HEK293 (cell line): ENCODE measurements around the gene GHRH.

Source experiments
- CTCF ChIA-PET: fragments of 350-600 bp; formaldehyde crosslinking; extraction: SDS; loops from one replicate; lab custom pipeline; 2021; ENCODE audit warnings: antibody characterized with exemption; lab: Yijun Ruan, JAX
- POLR2A ChIA-PET: fragments of 300-600 bp; formaldehyde crosslinking; extraction: SDS; loops from one replicate; lab custom pipeline; 2020; ENCODE audit warnings: antibody characterized with exemption, inconsistent platforms; lab: Yijun Ruan, JAX
- H3K27ac ChIP-seq: fragments of 200-500 bp; sonication (Bioruptor generic); 2 replicates; pipeline ENCODE4 v1.5.1; 2014; ENCODE audit warnings: low read depth, low read length, control low read depth, inconsistent platforms; ENCODE audit errors: extremely low read depth
- H3K36me3 ChIP-seq, 2 experiments: fragments of 200-500 bp in 1 of 2; sonication (Bioruptor generic) in 1 of 2; 1 replicate in 1 of 2; 2 replicates in 1 of 2; pipeline ENCODE4 v1.5.1; 2014 to 2017; ENCODE audit warnings: inconsistent platforms in 2 of 2, low read length in 2 of 2; ENCODE audit not compliant: control insufficient read depth in 2 of 2, insufficient read depth in 1 of 2
- H3K4me1 ChIP-seq: fragments of 200-500 bp; sonication (Bioruptor generic); 2 replicates; pipeline ENCODE4 v1.5.1; 2014; ENCODE audit warnings: mild to moderate bottlenecking, low read length, inconsistent platforms; ENCODE audit not compliant: control insufficient read depth, insufficient read depth
- H3K4me3 ChIP-seq: 2 replicates; pipeline ENCODE4 v1.5.1; 2011; ENCODE audit warnings: low read depth, mild to moderate bottlenecking, control low read depth, low read length, moderate library complexity
- H3K9me3 ChIP-seq: fragments of 200-500 bp; sonication (Bioruptor generic); 2 replicates; pipeline ENCODE4 v1.5.1; 2014; ENCODE audit warnings: low read depth, low read length, inconsistent platforms; ENCODE audit not compliant: control insufficient read depth, insufficient read depth
- HIC1 ChIP-seq: fragments of 450-650 bp; formaldehyde crosslinking; IDR thresholded peaks from 2 replicates; pipeline ENCODE4 v1.5.1; 2016; ENCODE audit warnings: missing biosample characterization, missing genetic modification characterization
- MEIS1 ChIP-seq: sonication (generic); formaldehyde crosslinking; IDR thresholded peaks from 2 replicates; pipeline ENCODE4 v1.8.1; 2022; ENCODE audit warnings: missing genetic modification reagents, mild to moderate bottlenecking, borderline replicate concordance
- PRDM2 ChIP-seq: fragments of 450-650 bp; formaldehyde crosslinking; IDR thresholded peaks from 2 replicates; pipeline ENCODE4 v1.5.1; 2016; ENCODE audit warnings: missing biosample characterization, missing genetic modification characterization, borderline replicate concordance
- ZNF10 ChIP-seq: fragments of 450-650 bp; formaldehyde crosslinking; IDR thresholded peaks from 2 replicates; pipeline ENCODE4 v1.5.1; 2017; ENCODE audit warnings: missing biosample characterization, missing genetic modification characterization
- ZNF280C ChIP-seq: fragments of 450-650 bp; formaldehyde crosslinking; IDR thresholded peaks from 2 replicates; pipeline ENCODE4 v1.5.1; 2016; ENCODE audit warnings: missing biosample characterization, missing genetic modification characterization
- ZNF292 ChIP-seq: fragments of 450-650 bp; formaldehyde crosslinking; IDR thresholded peaks from 2 replicates; pipeline ENCODE4 v1.5.1; 2016; ENCODE audit warnings: low read depth, missing biosample characterization, missing genetic modification characterization, borderline replicate concordance
- ZNF302 ChIP-seq: fragments of 450-650 bp; formaldehyde crosslinking; IDR thresholded peaks from 2 replicates; pipeline ENCODE4 v1.5.1; 2016; ENCODE audit warnings: missing biosample characterization, missing genetic modification characterization, low read depth
- ZNF48 ChIP-seq: fragments of 450-650 bp; formaldehyde crosslinking; IDR thresholded peaks from 2 replicates; pipeline ENCODE4 v1.5.1; 2016; ENCODE audit warnings: missing biosample characterization, missing genetic modification characterization
- ZNF514 ChIP-seq: fragments of 450-650 bp; formaldehyde crosslinking; IDR thresholded peaks from 2 replicates; pipeline ENCODE4 v1.5.1; 2016; ENCODE audit warnings: missing biosample characterization, missing genetic modification characterization
- ZNF521 ChIP-seq: fragments of 450-650 bp; formaldehyde crosslinking; IDR thresholded peaks from 2 replicates; pipeline ENCODE4 v1.5.1; 2017; ENCODE audit warnings: missing biosample characterization, mild to moderate bottlenecking, missing genetic modification characterization
- ZNF544 ChIP-seq: fragments of 450-650 bp; formaldehyde crosslinking; IDR thresholded peaks from 2 replicates; pipeline ENCODE4 v1.5.0; 2017; ENCODE audit warnings: missing biosample characterization, missing genetic modification characterization
- ZNF561 ChIP-seq: fragments of 450-650 bp; IDR thresholded peaks from 2 replicates; pipeline ENCODE4 v1.5.1; 2018; ENCODE audit warnings: missing biosample characterization, missing genetic modification characterization, borderline replicate concordance
- ZNF610 ChIP-seq: fragments of 450-650 bp; formaldehyde crosslinking; IDR thresholded peaks from 2 replicates; pipeline ENCODE4 v1.5.1; 2016; ENCODE audit warnings: missing biosample characterization, missing genetic modification characterization, borderline replicate concordance
- ZNF677 ChIP-seq: fragments of 450-650 bp; IDR thresholded peaks from 2 replicates; pipeline ENCODE4 v1.5.0; 2018; ENCODE audit warnings: missing biosample characterization, mild to moderate bottlenecking, missing genetic modification characterization, moderate library complexity
- ZNF707 ChIP-seq: fragments of 450-650 bp; formaldehyde crosslinking; IDR thresholded peaks from 2 replicates; pipeline ENCODE4 v1.5.1; 2016; ENCODE audit warnings: missing biosample characterization, missing genetic modification characterization
- ZNF777 ChIP-seq: fragments of 450-650 bp; formaldehyde crosslinking; IDR thresholded peaks from 2 replicates; pipeline ENCODE4 v1.5.1; 2017; ENCODE audit warnings: missing biosample characterization, missing genetic modification characterization, borderline replicate concordance
- ZSCAN18 ChIP-seq: fragments of 450-650 bp; formaldehyde crosslinking; IDR thresholded peaks from 2 replicates; pipeline ENCODE4 v1.5.1; 2016; ENCODE audit warnings: missing biosample characterization, missing genetic modification characterization
- ZSCAN4 ChIP-seq: fragments of 450-650 bp; formaldehyde crosslinking; IDR thresholded peaks from 2 replicates; pipeline ENCODE4 v1.5.1; 2017; ENCODE audit warnings: missing biosample characterization, missing genetic modification characterization

Gene GHRH

GRCh38 chr20:37205794-37206193 is 55.8 kb downstream of the GHRH start (continued):
- no peak for TF ChIP-seq ZSCAN4 (tag by site-specific recombination)
- no peak for TF ChIP-seq ZNF561 (tag by site-specific recombination)
- no peak for TF ChIP-seq ZNF610 (tag by site-specific recombination)
- TF ChIP-seq ZNF677 (tag by site-specific recombination) = no peak

GRCh38 chr20:37205130-37205529 is 56.5 kb downstream of the GHRH start:
- H3K27ac ChIP-seq = no peak overlapping the region
- CTCF ChIA-PET = interaction anchor here (1.5 to 7.0 kb wide), 3 partner anchors 10 to 329 kb away, joined by 4 to 65 read pairs (median 14); no protein-coding TSS in a partner anchor
- H3K4me1 ChIP-seq = no peaks in the 10 kb centered on the region
- POLR2A ChIA-PET = no interaction called here
- TF ChIP-seq ZNF677 (tag by site-specific recombination) (no peak), HIC1 (tag by site-specific recombination) (no peak), ZNF10 (tag by site-specific recombination) (no peak), ZSCAN18 (tag by site-specific recombination) (no peak), ZNF777 (tag by site-specific recombination) (no peak)
- no peak overlapping the region for H3K4me3 ChIP-seq
- H3K9me3 ChIP-seq = no peaks in the 10 kb centered on the region
- peaks cover 53 to 92% of the 10 kb centered on the region in 2 experiments for H3K36me3 ChIP-seq

GRCh38 chr20:37204056-37204455 is 57.6 kb downstream of the GHRH start:
- no peaks in the 10 kb centered on the region for H3K4me1 ChIP-seq
- no peaks in the 10 kb centered on the region for H3K9me3 ChIP-seq
- no peak overlapping the region for H3K4me3 ChIP-seq
- ChIA-PET POLR2A (no interaction called here), CTCF (interaction anchor here (1.5 to 7.0 kb wide), 3 partner anchors 8 to 330 kb away, joined by 4 to 65 read pairs (median 14); no protein-coding TSS in a partner anchor)
- H3K36me3 ChIP-seq = peaks cover 51 to 87% of the 10 kb centered on the region in 2 experiments
- H3K27ac ChIP-seq = no peak overlapping the region
- TF ChIP-seq ZNF280C (no peak), ZNF292 (tag by site-specific recombination) (no peak), ZNF521 (tag by site-specific recombination) (no peak), ZNF544 (no peak), ZNF302 (no peak), MEIS1 (CRISPR knock-in tag) (no peak), ZNF48 (tag by site-specific recombination) (no peak), ZNF514 (tag by site-specific recombination) (no peak), ZNF707 (no peak), PRDM2 (no peak)
